Activated naive CD4-positive, alpha-beta T cell treated with anti-CD3 and anti-CD28 coated beads, Interleukin-2, amount 50 U/mL, for 24 hours (primary cell): ENCODE results near the gene PCDHGC3.

Source experiments
- H3K27ac Mint-ChIP-seq: one replicate; pipeline ENCODE4 v1.8.0; 2021; ENCODE audit warnings: mild to moderate bottlenecking, mixed read lengths
- H3K27me3 Mint-ChIP-seq: one replicate; pipeline ENCODE4 v1.8.0; 2021; ENCODE audit warnings: mixed read lengths
- H3K36me3 Mint-ChIP-seq: one replicate; pipeline ENCODE4 v1.8.0; 2021; ENCODE audit warnings: mixed read lengths
- H3K4me1 Mint-ChIP-seq: one replicate; pipeline ENCODE4 v1.8.0; 2021; ENCODE audit warnings: mixed read lengths
- H3K4me3 Mint-ChIP-seq: one replicate; pipeline ENCODE4 v1.8.0; 2021; ENCODE audit warnings: mild to moderate bottlenecking, mixed read lengths
- H3K9me3 Mint-ChIP-seq: one replicate; pipeline ENCODE4 v1.8.0; 2021; ENCODE audit warnings: mixed read lengths

PCDHGC3 gene

DNA sequence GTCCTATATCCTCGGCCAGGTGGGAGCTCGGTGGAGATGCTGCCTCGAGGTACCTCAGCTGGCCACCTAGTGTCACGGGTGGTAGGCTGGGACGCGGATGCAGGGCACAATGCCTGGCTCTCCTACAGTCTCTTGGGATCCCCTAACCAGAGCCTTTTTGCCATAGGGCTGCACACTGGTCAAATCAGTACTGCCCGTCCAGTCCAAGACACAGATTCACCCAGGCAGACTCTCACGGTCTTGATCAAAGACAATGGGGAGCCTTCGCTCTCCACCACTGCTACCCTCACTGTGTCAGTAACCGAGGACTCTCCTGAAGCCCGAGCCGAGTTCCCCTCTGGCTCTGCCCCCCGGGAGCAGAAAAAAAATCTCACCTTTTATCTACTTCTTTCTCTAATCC is 2.0 kb downstream of the PCDHGC3 start:
- H3K27ac Mint-ChIP-seq = no peak overlapping the region
- H3K4me3 Mint-ChIP-seq = no peak overlapping the region
- H3K27me3 Mint-ChIP-seq = peaks cover 55% of the 10 kb centered on the region
- H3K36me3 Mint-ChIP-seq = peaks cover 2% of the 10 kb centered on the region
- peaks cover 28% of the 10 kb centered on the region for H3K4me1 Mint-ChIP-seq
- no peaks in the 10 kb centered on the region for H3K9me3 Mint-ChIP-seq

DNA sequence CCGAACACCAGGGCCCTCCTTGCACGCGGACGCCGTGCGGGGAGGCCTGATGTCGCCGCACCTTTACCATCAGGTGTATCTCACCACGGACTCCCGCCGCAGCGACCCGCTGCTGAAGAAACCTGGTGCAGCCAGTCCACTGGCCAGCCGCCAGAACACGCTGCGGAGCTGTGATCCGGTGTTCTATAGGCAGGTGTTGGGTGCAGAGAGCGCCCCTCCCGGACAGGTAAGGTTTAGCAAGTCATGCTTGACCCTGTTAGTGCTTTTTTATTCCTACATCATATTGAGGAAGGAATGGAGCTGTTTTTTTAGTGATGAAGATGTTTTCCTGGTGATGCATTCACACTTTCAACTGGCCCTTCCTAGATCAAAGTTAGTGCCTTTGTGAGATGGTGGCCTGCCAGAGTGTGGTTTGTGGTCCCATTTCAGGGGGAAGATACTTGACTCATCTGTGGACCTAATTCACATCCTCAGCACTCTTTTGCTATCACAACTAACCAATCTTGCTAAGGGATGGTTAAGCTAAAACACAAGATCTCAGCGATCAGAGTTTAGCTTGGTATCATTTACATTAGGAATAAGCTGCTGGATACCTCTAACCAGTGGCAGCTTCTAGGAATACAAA is 2.7 kb downstream of the PCDHGC3 start:
- Mint-ChIP-seq H3K4me3 (no peak overlapping the region), H3K36me3 (peaks cover 2% of the 10 kb centered on the region), H3K4me1 (peaks cover 28% of the 10 kb centered on the region), H3K27ac (no peak overlapping the region), H3K27me3 (peaks cover 58% of the 10 kb centered on the region), H3K9me3 (no peaks in the 10 kb centered on the region)

DNA sequence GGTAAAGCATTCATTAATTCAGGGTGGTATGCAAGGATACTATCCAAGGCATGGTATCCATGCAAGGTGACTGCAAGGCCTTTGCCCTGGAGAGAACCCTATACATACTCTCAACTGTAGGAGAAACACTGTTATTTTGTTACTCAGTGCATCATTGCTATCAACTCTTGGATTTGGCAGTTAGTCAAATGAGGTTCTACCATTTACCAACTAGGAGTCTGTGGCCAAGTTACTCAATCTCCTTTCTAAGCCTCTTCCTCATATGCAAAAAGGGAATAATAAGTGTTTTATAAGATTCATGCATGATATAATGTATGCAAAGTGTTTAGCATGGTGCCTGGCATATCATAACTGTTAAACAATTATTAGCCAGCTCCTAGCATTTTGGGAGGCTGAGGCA is 4.0 kb downstream of the PCDHGC3 start:
- no peaks in the 10 kb centered on the region for H3K9me3 Mint-ChIP-seq

DNA sequence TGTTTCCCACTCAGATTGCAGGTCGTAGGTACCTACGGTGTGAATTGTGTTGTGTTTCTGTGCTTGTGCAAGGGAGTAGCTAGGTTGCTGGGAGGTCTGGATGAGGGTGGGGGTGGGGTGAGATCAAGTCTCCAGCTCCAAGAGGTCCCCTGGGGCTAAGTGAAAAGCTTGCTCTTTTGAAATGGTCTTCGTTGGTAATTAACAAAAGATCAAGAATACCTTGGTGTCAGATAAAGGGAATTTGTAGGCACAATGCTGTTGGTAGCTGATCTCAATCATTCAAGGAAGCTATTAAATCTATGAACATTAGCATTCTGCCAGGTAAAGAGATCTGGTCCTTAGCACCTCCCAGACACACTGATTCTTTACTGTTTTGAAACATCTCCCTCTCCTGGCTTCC is 8.1 kb downstream of the PCDHGC3 start:
- Mint-ChIP-seq H3K27ac (no peak overlapping the region), H3K27me3 (peaks cover 58% of the 10 kb centered on the region)

More for the DNA sequence above, 4.0 kb downstream of the PCDHGC3 start:
- H3K27me3 Mint-ChIP-seq = peaks cover 68% of the 10 kb centered on the region
- peaks cover 35% of the 10 kb centered on the region for H3K4me1 Mint-ChIP-seq
- H3K4me3 Mint-ChIP-seq = no peak overlapping the region
- H3K27ac Mint-ChIP-seq = no peak overlapping the region
- peaks cover 2% of the 10 kb centered on the region for H3K36me3 Mint-ChIP-seq

DNA sequence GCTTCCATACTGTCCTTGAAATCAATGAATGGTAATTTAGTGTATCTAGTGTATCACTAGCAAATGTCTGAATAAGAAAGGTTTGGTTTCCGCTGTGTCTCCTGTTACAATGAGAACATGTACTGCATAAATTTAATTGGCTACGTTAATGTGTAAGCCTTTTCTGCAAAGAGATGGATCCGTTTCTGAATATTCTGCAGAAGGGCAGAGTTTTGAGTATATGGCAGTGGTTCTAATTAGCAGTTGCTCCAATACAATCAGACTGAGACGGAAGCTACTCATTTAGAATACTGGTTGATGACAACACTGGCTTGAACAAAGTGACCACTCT is 8.5 kb downstream of the PCDHGC3 start:
- Mint-ChIP-seq H3K36me3 (no peaks in the 10 kb centered on the region), H3K9me3 (no peaks in the 10 kb centered on the region), H3K27me3 (peaks cover 60% of the 10 kb centered on the region), H3K4me1 (peaks cover 14% of the 10 kb centered on the region), H3K27ac (no peak overlapping the region), H3K4me3 (peak overlapping the region; percentile 1)

More for the DNA sequence above, 8.1 kb downstream of the PCDHGC3 start:
- Mint-ChIP-seq H3K36me3 (no peaks in the 10 kb centered on the region), H3K4me1 (peaks cover 14% of the 10 kb centered on the region), H3K4me3 (no peak overlapping the region), H3K9me3 (no peaks in the 10 kb centered on the region)

DNA sequence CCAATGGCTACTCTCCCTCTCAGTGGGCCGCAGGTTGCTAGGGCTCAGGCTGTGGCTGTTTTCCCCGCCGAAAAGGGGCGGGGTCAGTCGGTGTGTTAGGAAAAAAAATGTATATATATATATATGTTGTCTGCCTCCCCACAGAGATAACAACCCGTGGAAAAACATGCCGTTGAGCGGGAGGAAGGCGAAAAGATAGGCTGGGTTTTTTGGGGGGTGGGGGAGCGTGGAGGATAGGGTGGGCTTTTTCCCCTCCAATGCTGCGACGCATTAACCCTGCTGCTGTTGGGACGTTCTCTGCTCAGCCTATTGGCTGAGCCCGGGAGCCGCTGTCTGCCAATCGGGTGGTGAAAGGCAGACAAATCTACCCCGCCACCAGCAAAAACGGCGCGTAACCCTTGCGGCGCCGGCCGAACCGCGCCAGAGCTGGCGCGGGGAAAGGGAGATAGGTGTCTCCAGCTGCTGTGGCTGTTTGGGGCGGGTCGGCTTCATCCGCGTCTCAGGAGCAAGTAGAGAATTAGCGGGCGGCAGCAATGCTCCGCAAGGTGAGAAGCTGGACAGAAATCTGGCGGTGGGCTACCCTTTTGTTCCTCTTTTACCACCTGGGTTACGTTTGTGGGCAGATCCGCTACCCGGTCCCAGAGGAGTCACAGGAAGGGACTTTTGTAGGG is 9.0 kb downstream of the PCDHGC3 start, which contains the start of gene PCDHGC4:
Gene PCDHGC4 (plus strand): TSS at position 390 of the 671 bp plus-strand sequence. CDS start 144 bp downstream, at position 534.
- Mint-ChIP-seq H3K9me3 (no peaks in the 10 kb centered on the region), H3K4me3 (peak within 1 kb of the TSS; percentile 61), H3K27ac (no peak within 1 kb of the TSS), H3K27me3 (peaks cover 60% of the 10 kb centered on the region), H3K4me1 (peaks cover 14% of the 10 kb centered on the region), H3K36me3 (no peaks in the 10 kb centered on the region)

DNA sequence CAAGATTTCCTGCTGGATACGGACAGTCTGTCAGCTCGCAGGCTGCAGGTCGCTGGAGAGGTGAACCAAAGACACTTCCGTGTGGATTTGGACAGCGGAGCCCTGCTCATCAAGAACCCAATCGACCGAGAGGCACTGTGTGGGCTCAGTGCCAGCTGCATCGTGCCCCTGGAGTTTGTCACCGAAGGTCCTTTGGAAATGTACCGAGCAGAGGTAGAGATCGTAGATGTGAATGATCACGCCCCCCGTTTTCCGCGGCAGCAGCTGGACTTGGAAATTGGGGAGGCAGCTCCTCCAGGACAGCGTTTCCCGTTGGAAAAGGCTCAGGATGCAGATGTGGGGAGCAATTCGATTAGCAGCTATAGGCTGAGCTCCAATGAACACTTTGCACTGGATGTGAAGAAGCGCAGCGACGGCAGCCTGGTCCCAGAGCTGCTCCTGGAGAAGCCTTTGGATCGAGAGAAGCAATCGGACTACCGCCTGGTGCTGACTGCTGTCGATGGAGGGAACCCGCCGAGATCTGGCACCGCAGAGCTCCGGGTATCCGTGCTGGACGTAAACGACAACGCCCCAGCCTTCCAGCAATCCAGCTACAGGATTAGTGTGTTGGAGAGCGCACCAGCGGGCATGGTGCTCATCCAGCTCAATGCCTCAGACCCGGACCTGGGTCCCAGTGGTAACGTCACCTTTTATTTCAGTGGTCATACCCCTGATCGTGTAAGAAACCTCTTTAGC is 9.7 kb downstream of the PCDHGC3 start:
- peaks cover 63% of the 10 kb centered on the region for H3K27me3 Mint-ChIP-seq

DNA sequence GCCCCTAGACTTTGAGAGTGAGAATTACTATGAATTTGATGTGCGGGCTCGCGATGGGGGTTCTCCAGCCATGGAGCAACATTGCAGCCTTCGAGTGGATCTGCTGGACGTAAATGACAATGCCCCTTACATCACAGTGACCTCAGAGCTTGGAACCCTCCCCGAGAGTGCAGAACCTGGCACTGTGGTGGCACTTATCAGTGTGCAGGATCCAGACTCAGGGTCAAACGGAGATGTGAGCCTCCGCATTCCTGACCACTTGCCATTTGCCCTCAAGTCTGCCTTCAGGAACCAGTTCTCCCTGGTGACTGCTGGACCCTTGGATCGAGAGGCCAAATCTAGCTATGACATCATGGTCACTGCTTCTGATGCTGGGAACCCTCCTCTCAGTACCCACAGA is 10.3 kb downstream of the PCDHGC3 start:
- Mint-ChIP-seq H3K27me3 (peaks cover 66% of the 10 kb centered on the region), H3K27ac (no peak overlapping the region), H3K4me1 (peaks cover 14% of the 10 kb centered on the region), H3K36me3 (no peaks in the 10 kb centered on the region), H3K9me3 (no peaks in the 10 kb centered on the region), H3K4me3 (no peak overlapping the region)

More for the DNA sequence above, 9.7 kb downstream of the PCDHGC3 start:
- Mint-ChIP-seq H3K9me3 (no peaks in the 10 kb centered on the region), H3K36me3 (no peaks in the 10 kb centered on the region), H3K4me3 (peak overlapping the region; percentile 61), H3K4me1 (peaks cover 14% of the 10 kb centered on the region), H3K27ac (no peak overlapping the region)

DNA sequence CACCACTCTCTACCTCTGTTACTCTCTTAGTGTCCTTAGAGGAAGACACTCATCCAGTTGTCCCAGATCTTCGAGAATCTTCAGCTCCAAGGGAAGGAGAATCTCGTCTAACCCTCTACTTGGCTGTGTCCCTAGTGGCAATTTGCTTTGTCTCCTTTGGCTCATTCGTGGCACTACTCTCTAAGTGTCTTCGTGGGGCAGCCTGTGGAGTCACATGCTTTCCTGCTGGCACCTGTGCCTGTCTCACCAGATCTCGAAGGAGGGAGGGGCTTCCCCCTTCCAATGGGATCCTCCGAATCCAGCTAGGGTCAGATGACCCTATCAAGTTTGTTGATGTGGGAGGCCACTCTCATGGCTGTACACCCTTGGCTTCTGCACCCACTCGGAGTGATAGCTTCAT is 11.4 kb downstream of the PCDHGC3 start:
- H3K4me1 Mint-ChIP-seq = peaks cover 17% of the 10 kb centered on the region
- no peak overlapping the region for H3K27ac Mint-ChIP-seq
- no peaks in the 10 kb centered on the region for H3K36me3 Mint-ChIP-seq
- H3K4me3 Mint-ChIP-seq = no peak overlapping the region
- H3K9me3 Mint-ChIP-seq = no peaks in the 10 kb centered on the region
- peaks cover 68% of the 10 kb centered on the region for H3K27me3 Mint-ChIP-seq

DNA sequence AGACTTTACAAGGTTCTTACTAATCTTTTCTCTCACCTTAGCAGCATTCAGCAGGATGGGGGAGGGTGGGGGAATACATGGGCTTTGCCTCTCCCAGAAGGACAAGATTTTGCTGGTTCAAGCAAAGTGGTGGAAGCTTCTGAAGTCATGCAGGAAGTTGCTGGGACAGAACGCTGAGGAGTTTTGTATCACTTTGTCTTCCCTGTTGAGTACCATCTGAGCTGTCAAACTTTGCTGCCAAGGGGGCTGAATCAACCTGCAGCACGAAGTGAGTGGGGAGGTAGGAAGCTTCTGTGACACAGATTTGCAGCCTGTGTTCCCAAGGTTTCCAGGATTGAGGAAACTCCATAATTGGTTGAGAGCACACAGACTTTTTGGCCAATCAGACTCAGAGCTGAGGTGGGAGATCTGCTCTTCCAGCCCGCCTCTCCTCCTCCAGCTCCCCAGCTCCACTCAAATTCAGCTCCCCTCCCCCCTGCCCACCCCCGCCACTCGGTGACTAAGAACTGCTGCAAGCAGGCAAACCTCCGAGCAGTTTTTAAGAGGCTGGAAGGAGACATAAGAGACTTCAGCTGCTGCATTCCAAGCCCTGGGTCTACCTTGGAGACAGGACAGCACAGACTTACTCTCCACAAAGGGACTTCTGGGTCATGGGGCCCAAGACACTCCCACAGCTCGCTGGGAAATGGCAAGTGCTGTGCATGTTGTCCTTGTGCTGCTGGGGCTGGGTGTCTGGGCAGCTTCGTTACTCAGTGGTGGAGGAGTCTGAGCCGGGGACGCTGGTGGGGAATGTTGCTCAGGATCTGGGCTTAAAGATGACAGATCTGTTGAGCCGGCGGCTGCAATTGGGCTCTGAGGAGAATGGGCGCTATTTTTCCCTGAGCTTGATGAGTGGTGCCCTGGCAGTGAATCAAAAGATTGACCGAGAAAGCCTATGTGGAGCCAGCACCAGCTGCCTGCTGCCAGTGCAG is 13.1 kb downstream of the PCDHGC3 start, which contains the start of gene PCDHGC5:
Gene PCDHGC5 (plus strand): TSS at position 491 of the 971 bp plus-strand sequence. CDS start 160 bp downstream, at position 651.
- no peak within 1 kb of the TSS for H3K27ac Mint-ChIP-seq
- no peaks in the 10 kb centered on the region for H3K36me3 Mint-ChIP-seq
- H3K9me3 Mint-ChIP-seq = no peaks in the 10 kb centered on the region
- H3K4me3 Mint-ChIP-seq = no peak within 1 kb of the TSS
- H3K4me1 Mint-ChIP-seq = peaks cover 18% of the 10 kb centered on the region
- peaks cover 63% of the 10 kb centered on the region for H3K27me3 Mint-ChIP-seq

DNA sequence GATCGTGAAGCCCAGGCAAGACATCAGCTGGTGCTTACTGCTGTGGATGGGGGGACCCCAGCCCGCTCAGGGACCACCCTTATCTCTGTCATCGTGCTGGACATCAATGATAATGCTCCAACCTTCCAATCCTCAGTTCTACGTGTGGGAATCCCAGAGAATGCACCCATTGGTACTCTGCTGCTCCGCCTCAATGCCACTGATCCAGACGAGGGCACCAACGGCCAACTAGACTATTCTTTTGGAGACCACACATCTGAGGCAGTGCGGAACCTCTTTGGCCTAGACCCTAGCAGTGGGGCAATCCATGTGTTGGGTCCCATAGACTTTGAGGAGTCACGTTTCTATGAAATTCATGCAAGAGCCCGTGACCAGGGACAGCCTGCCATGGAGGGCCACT is 14.1 kb downstream of the PCDHGC3 start:
- H3K4me1 Mint-ChIP-seq = peaks cover 10% of the 10 kb centered on the region
- no peak overlapping the region for H3K4me3 Mint-ChIP-seq
- no peaks in the 10 kb centered on the region for H3K36me3 Mint-ChIP-seq
- H3K27ac Mint-ChIP-seq = no peak overlapping the region
- H3K9me3 Mint-ChIP-seq = no peaks in the 10 kb centered on the region
- peaks cover 57% of the 10 kb centered on the region for H3K27me3 Mint-ChIP-seq

DNA sequence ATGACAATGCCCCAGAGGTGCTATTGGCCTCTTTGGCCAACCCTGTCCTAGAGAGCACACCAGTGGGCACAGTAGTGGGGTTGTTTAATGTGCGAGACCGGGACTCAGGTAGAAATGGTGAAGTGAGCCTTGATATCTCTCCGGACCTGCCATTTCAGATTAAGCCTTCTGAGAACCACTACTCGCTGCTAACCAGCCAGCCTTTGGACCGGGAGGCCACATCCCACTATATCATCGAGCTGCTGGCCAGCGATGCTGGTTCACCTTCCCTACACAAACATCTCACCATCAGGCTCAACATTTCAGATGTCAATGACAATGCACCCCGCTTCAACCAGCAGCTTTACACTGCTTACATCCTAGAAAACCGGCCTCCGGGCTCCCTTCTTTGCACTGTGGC is 14.5 kb downstream of the PCDHGC3 start:
- Mint-ChIP-seq H3K27ac (no peak overlapping the region), H3K4me1 (peaks cover 6% of the 10 kb centered on the region), H3K9me3 (no peaks in the 10 kb centered on the region), H3K36me3 (no peaks in the 10 kb centered on the region), H3K27me3 (peaks cover 53% of the 10 kb centered on the region), H3K4me3 (no peak overlapping the region)

DNA sequence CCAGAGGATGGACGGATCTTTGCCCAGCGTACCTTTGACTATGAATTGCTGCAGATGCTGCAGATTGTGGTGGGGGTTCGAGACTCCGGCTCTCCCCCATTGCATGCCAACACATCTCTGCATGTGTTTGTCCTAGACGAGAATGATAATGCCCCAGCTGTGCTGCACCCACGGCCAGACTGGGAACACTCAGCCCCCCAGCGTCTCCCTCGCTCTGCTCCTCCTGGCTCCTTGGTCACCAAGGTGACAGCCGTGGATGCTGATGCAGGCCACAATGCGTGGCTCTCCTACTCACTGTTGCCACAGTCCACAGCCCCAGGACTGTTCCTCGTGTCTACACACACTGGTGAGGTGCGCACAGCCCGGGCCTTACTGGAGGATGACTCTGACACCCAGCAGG is 15.0 kb downstream of the PCDHGC3 start:
- H3K27me3 Mint-ChIP-seq = peaks cover 56% of the 10 kb centered on the region
- no peak overlapping the region for H3K4me3 Mint-ChIP-seq
- H3K9me3 Mint-ChIP-seq = no peaks in the 10 kb centered on the region
- H3K27ac Mint-ChIP-seq = peak overlapping the region; percentile 71
- peaks cover 7% of the 10 kb centered on the region for H3K4me1 Mint-ChIP-seq
- H3K36me3 Mint-ChIP-seq = no peaks in the 10 kb centered on the region

DNA sequence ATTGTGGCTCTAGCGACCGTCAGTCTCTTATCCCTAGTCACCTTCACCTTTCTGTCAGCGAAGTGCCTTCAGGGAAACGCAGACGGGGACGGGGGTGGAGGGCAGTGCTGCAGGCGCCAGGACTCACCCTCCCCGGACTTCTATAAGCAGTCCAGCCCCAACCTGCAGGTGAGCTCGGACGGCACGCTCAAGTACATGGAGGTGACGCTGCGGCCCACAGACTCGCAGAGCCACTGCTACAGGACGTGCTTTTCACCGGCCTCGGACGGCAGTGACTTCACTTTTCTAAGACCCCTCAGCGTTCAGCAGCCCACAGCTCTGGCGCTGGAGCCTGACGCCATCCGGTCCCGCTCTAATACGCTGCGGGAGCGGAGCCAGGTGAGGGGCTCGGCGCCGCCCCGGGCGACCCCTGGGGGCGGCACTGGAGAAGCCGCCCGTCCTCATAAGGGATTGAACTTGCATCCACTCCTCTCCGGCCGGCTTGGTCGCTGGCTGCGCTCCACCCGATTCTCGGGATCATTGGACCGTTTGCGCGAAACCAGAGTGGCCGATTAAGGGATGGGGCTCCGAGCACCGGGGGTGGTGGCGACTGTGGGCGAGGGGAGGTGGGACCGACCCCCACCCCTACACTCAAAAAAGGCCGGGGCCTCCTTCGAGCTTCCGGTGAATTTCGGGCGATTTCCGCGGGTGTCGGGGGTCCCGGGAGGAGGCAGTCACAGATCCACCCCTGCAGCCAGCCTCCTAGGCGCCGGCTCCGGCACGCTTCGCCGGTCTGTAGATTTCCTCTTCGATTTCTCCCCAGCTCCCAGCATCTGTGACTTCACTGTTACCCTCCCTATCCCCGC is 15.8 kb downstream of the PCDHGC3 start:
- H3K27ac Mint-ChIP-seq = peak overlapping the region; percentile 85
- peaks cover 7% of the 10 kb centered on the region for H3K4me1 Mint-ChIP-seq
- H3K4me3 Mint-ChIP-seq = peak overlapping the region; percentile 78
- H3K9me3 Mint-ChIP-seq = no peaks in the 10 kb centered on the region
- peaks cover 54% of the 10 kb centered on the region for H3K27me3 Mint-ChIP-seq
- H3K36me3 Mint-ChIP-seq = no peaks in the 10 kb centered on the region
